ENCODE results near the gene PCGF2. TPM values are rescaled to one million over a fixed set of nuclear protein-coding genes. Genes with fewer than 3 reads are reported as not detected.

Gene PCGF2
- 10 to 100 TPM in 1 of 2 donors, 1 to 10 TPM in 1; 8.1 to 20.9 TPM for total RNA-seq
- 21.2 TPM for polyA plus RNA-seq (ENCODE audit: insufficient read depth, low read depth, low replicate concordance)
- long read RNA-seq, donor 1, partial matches to known transcripts: 0 of 14 reads
- long read RNA-seq, donor 1, other reads (novel, unspliced or antisense): 12 of 14 reads
- long read RNA-seq, donor 2, partial matches to known transcripts: 0 of 6 reads
- long read RNA-seq, donor 2, other reads (novel, unspliced or antisense): 6 of 6 reads

- Histone ChIP-seq H3K27ac (peak within 1 kb of the TSS; percentile 81 to 85), H3K4me3 (peak within 1 kb of the TSS; percentile 81 to 92), H3K9me3 (no peaks in the 10 kb centered on the region), H3K36me3 (ENCODE audit: low read depth, missing control alignments) (no peaks in the 10 kb centered on the region), H3K4me1 (peaks cover 33% of the 10 kb centered on the region), H3K27me3 (no peaks in the 10 kb centered on the region)
- TF ChIP-seq CTCF (IDR thresholded peaks at IDR 0.05) (no peak), POLR2A (IDR thresholded peaks at IDR 0.05) (no peak)
- intact Hi-C loops (cut with DNase I; ENCODE audit: low total_unique reads): no loop called here
- DNase-seq: peak; percentile 96
- WGBS, 2 donors: 0 to 1% methylated on average over 9 to 41 of the region's 47 CpGs
Measured at GRCh38 chr17:38748149-38748891, at the start of gene PCGF2. Gene PCGF2, minus strand, starts transcription at chr17:38748336. Its CDS starts 7,934 bp downstream, at chr17:38740402.

GRCh38 chr17:38797828-38798227 is 49.7 kb upstream of the PCGF2 start:
- Histone ChIP-seq H3K4me3 (no peak overlapping the region), H3K36me3 (ENCODE audit: low read depth, missing control alignments) (no peaks in the 10 kb centered on the region), H3K27me3 (no peaks in the 10 kb centered on the region), H3K4me1 (peaks cover 21% of the 10 kb centered on the region), H3K9me3 (no peaks in the 10 kb centered on the region), H3K27ac (peak overlapping the region in 1 of 2 donors; percentile 100)
- no peak for DNase-seq
- intact Hi-C loops (cut with DNase I; ENCODE audit: low total_unique reads): no loop called here
- TF ChIP-seq POLR2A (IDR thresholded peaks at IDR 0.05) (no peak), CTCF (IDR thresholded peaks at IDR 0.05) (no peak)
- 75 to 76% methylated on average over 5 to 6 of the region's 6 CpGs for WGBS, 2 donors

- no peaks in the 10 kb centered on the region for H3K27me3 ChIP-seq
- no peaks in the 10 kb centered on the region for H3K9me3 ChIP-seq
- H3K27ac ChIP-seq: no peak overlapping the region
- H3K4me1 ChIP-seq: peaks cover 21% of the 10 kb centered on the region
- no peak for TF ChIP-seq CTCF (IDR thresholded peaks at IDR 0.05)
- TF ChIP-seq POLR2A (IDR thresholded peaks at IDR 0.05): no peak
- intact Hi-C loops (cut with DNase I; ENCODE audit: low total_unique reads): no loop called here
- no peak for DNase-seq
- WGBS, 2 donors: 83 to 84% methylated on average over 5 of the region's 5 CpGs
- no peaks in the 10 kb centered on the region for H3K36me3 ChIP-seq (ENCODE audit: low read depth, missing control alignments)
- H3K4me3 ChIP-seq: no peak overlapping the region
Measured at GRCh38 chr17:38797158-38797490, 49.0 kb upstream of the PCGF2 start.

- intact Hi-C loops (cut with DNase I; ENCODE audit: low total_unique reads): no loop called here
- H3K36me3 ChIP-seq (ENCODE audit: low read depth, missing control alignments): no peaks in the 10 kb centered on the region
- WGBS, 2 donors: 60 to 68% methylated on average over 5 of the region's 5 CpGs
- H3K4me3 ChIP-seq: no peak overlapping the region
- no peak for DNase-seq
- TF ChIP-seq CTCF (IDR thresholded peaks at IDR 0.05): no peak
- no peak for TF ChIP-seq POLR2A (IDR thresholded peaks at IDR 0.05)
- H3K9me3 ChIP-seq: no peaks in the 10 kb centered on the region
- no peak overlapping the region for H3K27ac ChIP-seq
- H3K27me3 ChIP-seq: no peaks in the 10 kb centered on the region
- H3K4me1 ChIP-seq: peaks cover 21% of the 10 kb centered on the region
Measured at GRCh38 chr17:38796451-38797157, 48.5 kb upstream of the PCGF2 start.
